HEK293 (cell line): ENCODE measurements around the gene KRTAP12-3.
"Not testable (repeated sequence)": the region's sequence is repeated elsewhere in the genome, so short reads cannot be mapped to it uniquely, and the experiment has no call there.

Source experiments
- CTCF ChIA-PET: fragments of 350-600 bp; formaldehyde crosslinking; extraction: SDS; loops from one replicate; lab custom pipeline; 2021; ENCODE audit warnings: antibody characterized with exemption; lab: Yijun Ruan, JAX
- POLR2A ChIA-PET: fragments of 300-600 bp; formaldehyde crosslinking; extraction: SDS; loops from one replicate; lab custom pipeline; 2020; ENCODE audit warnings: antibody characterized with exemption, inconsistent platforms; lab: Yijun Ruan, JAX
- H3K27ac ChIP-seq: fragments of 200-500 bp; sonication (Bioruptor generic); 2 replicates; pipeline ENCODE4 v1.5.1; 2014; ENCODE audit warnings: low read depth, low read length, control low read depth, inconsistent platforms; ENCODE audit errors: extremely low read depth
- H3K36me3 ChIP-seq, 2 experiments: fragments of 200-500 bp in 1 of 2; sonication (Bioruptor generic) in 1 of 2; 1 replicate in 1 of 2; 2 replicates in 1 of 2; pipeline ENCODE4 v1.5.1; 2014 to 2017; ENCODE audit warnings: inconsistent platforms in 2 of 2, low read length in 2 of 2; ENCODE audit not compliant: control insufficient read depth in 2 of 2, insufficient read depth in 1 of 2
- H3K4me1 ChIP-seq: fragments of 200-500 bp; sonication (Bioruptor generic); 2 replicates; pipeline ENCODE4 v1.5.1; 2014; ENCODE audit warnings: mild to moderate bottlenecking, low read length, inconsistent platforms; ENCODE audit not compliant: control insufficient read depth, insufficient read depth
- H3K4me3 ChIP-seq: 2 replicates; pipeline ENCODE4 v1.5.1; 2011; ENCODE audit warnings: low read depth, mild to moderate bottlenecking, control low read depth, low read length, moderate library complexity
- H3K9me3 ChIP-seq: fragments of 200-500 bp; sonication (Bioruptor generic); 2 replicates; pipeline ENCODE4 v1.5.1; 2014; ENCODE audit warnings: low read depth, low read length, inconsistent platforms; ENCODE audit not compliant: control insufficient read depth, insufficient read depth
- IKZF3 ChIP-seq: fragments of 450-650 bp; IDR thresholded peaks from 2 replicates; pipeline ENCODE4 v1.5.0; 2018; ENCODE audit warnings: missing biosample characterization, mild to moderate bottlenecking, missing genetic modification characterization, moderate library complexity
- KLF16 ChIP-seq: fragments of 450-650 bp; formaldehyde crosslinking; IDR thresholded peaks from 2 replicates; pipeline ENCODE4 v1.5.1; 2017; ENCODE audit warnings: missing biosample characterization, missing genetic modification characterization
- PRDM1 ChIP-seq: fragments of 450-650 bp; formaldehyde crosslinking; IDR thresholded peaks from 2 replicates; pipeline ENCODE4; 2016; ENCODE audit warnings: missing biosample characterization, missing genetic modification characterization
- SETDB1 ChIP-seq: IDR thresholded peaks from one replicate; pipeline ENCODE4 v1.6.1; 2017; ENCODE audit warnings: mild to moderate bottlenecking, low read length, moderate library complexity, mixed read lengths; ENCODE audit not compliant: insufficient read length
- ZFP37 ChIP-seq: fragments of 450-650 bp; formaldehyde crosslinking; IDR thresholded peaks from 2 replicates; pipeline ENCODE4 v1.5.1; 2016; ENCODE audit warnings: missing biosample characterization, missing genetic modification characterization
- ZNF138 ChIP-seq: fragments of 450-650 bp; formaldehyde crosslinking; IDR thresholded peaks from 2 replicates; pipeline ENCODE4 v1.5.1; 2016; ENCODE audit warnings: missing biosample characterization, missing genetic modification characterization, borderline replicate concordance
- ZNF23 ChIP-seq: fragments of 450-650 bp; formaldehyde crosslinking; IDR thresholded peaks from 2 replicates; pipeline ENCODE4 v1.5.1; 2016; ENCODE audit warnings: missing biosample characterization, missing genetic modification characterization, borderline replicate concordance
- ZNF266 ChIP-seq: fragments of 450-650 bp; formaldehyde crosslinking; IDR thresholded peaks from 2 replicates; pipeline ENCODE4 v1.5.1; 2016; ENCODE audit warnings: missing biosample characterization, missing genetic modification characterization, low read depth
- ZNF324 ChIP-seq: fragments of 450-650 bp; formaldehyde crosslinking; IDR thresholded peaks from 2 replicates; pipeline ENCODE4 v1.5.1; 2016; ENCODE audit warnings: missing biosample characterization, missing genetic modification characterization
- ZNF423 ChIP-seq: fragments of 450-650 bp; formaldehyde crosslinking; IDR thresholded peaks from 2 replicates; pipeline ENCODE4 v1.5.1; 2016; ENCODE audit warnings: missing biosample characterization, missing genetic modification characterization
- ZNF426 ChIP-seq: fragments of 450-650 bp; formaldehyde crosslinking; IDR thresholded peaks from 2 replicates; pipeline ENCODE4 v1.5.1; 2017; ENCODE audit warnings: missing biosample characterization, missing genetic modification characterization, mild to moderate bottlenecking, inconsistent platforms, moderate library complexity
- ZNF629 ChIP-seq: fragments of 450-650 bp; formaldehyde crosslinking; IDR thresholded peaks from 2 replicates; pipeline ENCODE4 v1.5.1; 2017; ENCODE audit warnings: missing biosample characterization, missing genetic modification characterization
- ZNF660 ChIP-seq: fragments of 450-650 bp; IDR thresholded peaks from 2 replicates; pipeline ENCODE4 v1.5.1; 2018; ENCODE audit warnings: missing biosample characterization, mild to moderate bottlenecking, missing genetic modification characterization
- ZNF777 ChIP-seq: fragments of 450-650 bp; formaldehyde crosslinking; IDR thresholded peaks from 2 replicates; pipeline ENCODE4 v1.5.1; 2017; ENCODE audit warnings: missing biosample characterization, missing genetic modification characterization, borderline replicate concordance
- ZSCAN18 ChIP-seq: fragments of 450-650 bp; formaldehyde crosslinking; IDR thresholded peaks from 2 replicates; pipeline ENCODE4 v1.5.1; 2016; ENCODE audit warnings: missing biosample characterization, missing genetic modification characterization

KRTAP12-3 gene

GRCh38 chr21:44640761-44641160, 17.0 kb upstream of the KRTAP12-3 start:
- TF ChIP-seq ZSCAN18 (tag by site-specific recombination) (no peak), ZNF777 (tag by site-specific recombination) (no peak), KLF16 (tag by site-specific recombination) (no peak), ZNF23 (no peak), ZNF660 (tag by site-specific recombination) (no peak), ZFP37 (tag by site-specific recombination) (no peak), ZNF629 (tag by site-specific recombination) (no peak), PRDM1 (tag by site-specific recombination) (no peak), ZNF423 (tag by site-specific recombination) (no peak)
- TF ChIP-seq, all 188 proteins: peak for 0
- H3K4me3 ChIP-seq: no peak overlapping the region
- H3K4me1 ChIP-seq: no peaks in the 10 kb centered on the region
- ChIA-PET POLR2A (no interaction called here), CTCF (no interaction called here)
- no peak overlapping the region for H3K27ac ChIP-seq
- no peaks in the 10 kb centered on the region for H3K9me3 ChIP-seq
- no peaks in the 10 kb centered on the region for H3K36me3 ChIP-seq

- Histone ChIP-seq H3K4me3 (no peak overlapping the region), H3K27ac (no peak overlapping the region), H3K4me1 (no peaks in the 10 kb centered on the region), H3K9me3 (no peaks in the 10 kb centered on the region), H3K36me3 (no peaks in the 10 kb centered on the region)
- ChIA-PET POLR2A (no interaction called here), CTCF (interaction anchor here (1.0 kb wide), 1 partner anchor 45 kb away, joined by 3 read pairs; no protein-coding TSS in a partner anchor)
- no peak for TF ChIP-seq ZNF266 (tag by site-specific recombination)
- no peak for TF ChIP-seq ZNF324 (tag by site-specific recombination)
- TF ChIP-seq ZNF426 (tag by site-specific recombination): no peak
- no peak for TF ChIP-seq IKZF3 (tag by site-specific recombination)
- no peak for TF ChIP-seq ZNF777 (tag by site-specific recombination)
Observed at GRCh38 chr21:44643741-44644310, 13.9 kb upstream of the KRTAP12-3 start.

DNA sequence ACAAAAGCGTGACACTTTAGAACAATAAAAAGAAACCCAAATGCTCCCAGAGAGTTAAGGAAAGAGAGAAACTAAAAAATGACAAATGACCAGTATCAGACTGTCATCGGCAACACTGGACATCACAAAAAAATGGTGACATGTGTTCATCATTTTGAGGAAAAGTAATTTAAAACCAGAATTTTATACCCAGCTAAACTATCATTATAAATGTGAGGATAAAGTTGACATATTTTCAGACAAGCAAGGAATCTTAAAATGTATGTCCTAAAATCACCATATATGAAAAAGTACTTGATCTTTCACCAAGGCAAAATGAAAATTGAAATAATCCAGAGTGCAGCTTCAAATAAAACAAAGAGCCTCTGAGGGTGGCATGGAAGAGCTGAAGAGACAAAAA, 12.9 kb upstream of the KRTAP12-3 start:
- H3K4me1 ChIP-seq: no peaks in the 10 kb centered on the region
- peak; percentile 81 for TF ChIP-seq SETDB1
- no peak for TF ChIP-seq ZNF138 (tag by site-specific recombination)
- TF ChIP-seq, all 188 proteins: peak for 1
- Histone ChIP-seq H3K36me3 (no peaks in the 10 kb centered on the region), H3K4me3 (no peak overlapping the region), H3K27ac (no peak overlapping the region), H3K9me3 (no peaks in the 10 kb centered on the region)
- ChIA-PET CTCF (no interaction called here), POLR2A (interaction anchor here (0.6 kb wide), 3 partner anchors 59 to 228 kb away, joined by 3 to 7 read pairs (median 4); no protein-coding TSS in a partner anchor)

- H3K4me3 ChIP-seq, H3K36me3 ChIP-seq, H3K4me1 ChIP-seq, H3K27ac ChIP-seq, H3K9me3 ChIP-seq, POLR2A ChIA-PET: not testable (repeated sequence)
- CTCF ChIA-PET: interaction anchor here (0.6 kb wide), 1 partner anchor 91 kb away, joined by 3 read pairs; no protein-coding TSS in a partner anchor
Observed at GRCh38 chr21:44646366-44647221, 11.1 kb upstream of the KRTAP12-3 start, which contains the start of gene KRTAP10-11. KRTAP10-11 (plus strand) TSS chr21:44646414; CDS start chr21:44646459, 45 bp downstream.
